Femur (tissue), 1 donor: Measurements from ENCODE around the gene NIN.

Source experiments
- DNase-seq: peaks from one replicate; pipeline ENCODE4 v3.0.0-alpha.2; 2017

NIN gene

GRCh38 chr14:50830932-50831725, at the start of gene NIN:
Gene NIN, minus strand, starts transcription at chr14:50831162. Its CDS starts 9,106 bp downstream, at chr14:50822056.
- DNase-seq: peak; percentile 84

GRCh38 chr14:50875359-50876070, 44.6 kb upstream of the NIN start:
- peak; percentile 29 for DNase-seq

DNA sequence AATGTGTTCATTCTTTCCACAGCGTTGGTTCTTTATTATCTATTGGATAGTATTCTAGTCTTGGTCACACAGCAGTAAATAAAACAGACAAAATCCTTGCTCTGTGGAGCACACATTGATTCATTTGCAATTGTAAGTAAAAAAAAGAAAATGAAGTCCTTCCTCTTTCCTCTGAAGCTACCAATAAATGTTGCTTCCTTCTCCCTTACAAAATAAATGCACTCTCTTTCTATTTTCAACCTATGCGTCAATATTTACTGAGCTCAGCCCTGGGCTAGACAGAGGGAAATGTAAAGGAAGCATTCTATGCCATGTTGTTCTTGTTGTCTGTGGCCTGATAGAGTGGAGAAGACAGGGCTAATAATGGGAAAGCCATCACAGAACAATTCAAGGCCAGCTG, 43.8 kb upstream of the NIN start:
- no peak for DNase-seq

DNA sequence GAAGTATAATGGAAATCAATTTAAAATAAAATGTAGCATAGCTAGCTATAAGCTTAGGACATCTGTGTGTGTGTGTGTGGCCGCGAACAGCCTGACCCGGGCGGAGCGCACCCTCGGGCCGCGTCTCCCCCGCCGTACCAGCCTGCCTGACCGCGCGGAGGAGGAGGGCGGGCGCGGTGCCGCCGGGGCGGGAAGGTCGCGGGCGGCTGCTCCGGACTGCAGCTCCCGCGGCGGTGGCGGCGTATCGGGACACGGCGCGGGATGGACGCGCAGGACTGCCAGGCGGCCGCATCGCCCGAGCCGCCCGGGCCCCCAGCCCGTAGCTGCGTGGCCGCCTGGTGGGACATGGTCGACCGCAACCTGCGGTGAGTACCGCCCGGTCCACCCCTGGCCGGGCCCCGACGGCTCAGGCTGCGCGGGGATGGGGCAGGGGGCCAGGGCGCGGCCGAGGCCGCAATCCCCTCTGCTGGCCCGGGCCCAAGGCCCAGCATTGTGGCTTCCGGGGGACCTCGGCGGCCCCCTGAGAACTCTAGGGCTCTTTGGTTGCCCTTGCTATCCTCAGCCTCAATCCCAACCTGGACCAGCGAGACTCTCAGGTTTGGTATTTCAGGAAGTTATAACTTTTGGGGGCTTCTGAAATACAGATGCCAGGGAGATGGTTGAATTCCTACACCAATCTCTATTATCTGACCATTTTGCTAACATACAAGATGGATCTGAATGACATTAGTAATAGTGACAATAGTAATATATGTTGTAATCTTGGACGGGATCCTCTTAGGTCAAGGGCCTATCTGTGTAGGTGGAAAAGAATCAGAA, 41.2 kb upstream of the NIN start, which contains the start of gene ABHD12B:
Gene ABHD12B, plus strand, starts transcription at position 140 of the 819 bp plus-strand sequence. Its CDS starts 122 bp downstream, at position 262.
- peak; percentile 24 for DNase-seq

GRCh38 chr14:50871228-50871627, 40.3 kb upstream of the NIN start:
- no peak for DNase-seq

- no peak for DNase-seq
Measured at GRCh38 chr14:50865391-50866076, 34.6 kb upstream of the NIN start.

DNA sequence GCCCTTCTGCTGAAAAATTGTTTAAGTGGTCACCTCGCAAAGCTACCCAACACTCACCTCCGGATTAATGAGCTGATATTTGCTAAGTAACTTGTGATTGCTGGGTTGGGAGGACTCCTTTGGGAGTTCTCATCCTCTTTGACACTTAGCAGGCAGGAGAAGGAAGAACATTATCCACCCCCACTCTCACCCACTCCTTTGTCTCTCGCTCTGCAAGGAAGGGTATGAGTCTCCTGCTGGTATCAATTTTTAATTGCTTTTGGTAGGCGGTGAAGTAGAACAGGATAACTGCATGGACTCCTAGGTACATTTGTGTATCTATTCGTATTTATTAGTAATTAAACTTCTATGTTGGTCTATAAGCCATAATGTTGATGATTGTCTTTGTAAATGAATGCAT, 34.0 kb upstream of the NIN start:
- DNase-seq: no peak

DNA sequence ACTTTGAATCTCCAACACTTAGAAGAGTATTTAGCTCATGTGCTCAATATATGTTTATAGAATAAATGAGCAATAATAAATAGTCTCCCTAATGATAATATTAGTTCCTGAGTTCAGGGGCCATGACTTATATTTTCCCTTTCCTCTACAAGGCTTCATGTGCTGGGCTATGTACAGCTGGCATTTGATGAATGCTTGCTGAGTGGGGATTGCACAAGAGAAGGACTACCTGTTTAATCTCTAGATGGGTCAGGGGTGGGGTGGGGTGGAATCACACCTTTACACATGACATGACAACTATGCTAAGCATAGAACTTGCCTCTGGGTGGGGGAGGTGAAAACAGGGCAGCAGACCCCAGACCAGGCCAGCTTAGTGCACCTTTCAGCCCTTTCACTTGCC, 33.3 kb upstream of the NIN start:
- DNase-seq: no peak

DNA sequence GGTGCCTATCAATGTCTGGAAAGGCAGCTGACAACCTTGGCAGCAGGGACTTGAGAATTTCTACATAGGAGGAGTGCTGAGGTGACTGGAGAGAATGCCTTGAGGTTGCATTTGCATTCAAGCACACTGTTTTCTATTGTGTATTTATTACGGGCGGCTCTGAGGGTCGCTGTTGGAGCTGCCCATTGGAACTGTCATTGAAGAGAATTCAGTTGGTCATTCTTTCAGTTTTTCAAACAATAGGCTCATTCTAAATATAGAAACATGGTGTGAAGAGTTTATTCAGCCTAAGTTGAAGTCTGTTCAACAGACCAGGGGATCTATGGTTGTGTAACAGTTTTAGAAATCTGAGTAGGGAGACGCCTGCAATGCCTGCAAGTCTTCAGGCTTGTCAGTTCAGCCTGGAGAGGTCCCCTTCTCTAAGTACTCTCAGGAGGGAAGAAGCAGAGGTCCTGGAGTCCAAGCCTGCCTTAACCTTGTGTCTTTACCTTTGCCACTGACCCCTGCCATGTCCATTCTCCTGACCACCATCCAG, 31.1 kb upstream of the NIN start:
- no peak for DNase-seq

DNA sequence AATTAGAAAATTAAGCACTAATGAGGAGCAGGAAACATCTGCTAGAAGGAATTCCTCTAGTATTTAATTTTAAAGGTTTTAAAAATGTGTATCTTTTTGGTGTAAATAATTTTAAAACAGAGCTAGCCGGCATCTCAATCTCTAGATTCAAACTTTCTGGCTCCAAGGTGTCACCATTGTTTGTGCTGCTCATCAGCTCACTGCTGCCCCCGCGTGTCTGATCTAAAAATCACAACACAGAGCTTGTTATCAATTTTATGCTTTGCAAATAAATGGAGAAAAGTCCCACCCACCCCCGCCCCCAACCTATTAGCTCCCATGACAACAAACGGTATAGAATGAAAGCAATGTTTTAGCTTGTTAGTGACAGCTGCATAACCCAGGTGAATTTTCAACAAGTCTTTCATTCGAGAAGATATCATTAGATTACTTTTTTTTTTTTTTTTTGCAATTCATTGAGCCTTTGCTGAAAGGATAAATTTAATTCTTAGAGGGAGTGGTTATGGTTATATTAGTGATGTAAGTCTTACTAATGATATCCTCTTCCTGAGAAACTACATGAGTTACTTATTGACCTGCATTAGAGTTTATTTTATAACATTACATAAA, 29.6 kb upstream of the NIN start:
- DNase-seq: peak; percentile 91

DNA sequence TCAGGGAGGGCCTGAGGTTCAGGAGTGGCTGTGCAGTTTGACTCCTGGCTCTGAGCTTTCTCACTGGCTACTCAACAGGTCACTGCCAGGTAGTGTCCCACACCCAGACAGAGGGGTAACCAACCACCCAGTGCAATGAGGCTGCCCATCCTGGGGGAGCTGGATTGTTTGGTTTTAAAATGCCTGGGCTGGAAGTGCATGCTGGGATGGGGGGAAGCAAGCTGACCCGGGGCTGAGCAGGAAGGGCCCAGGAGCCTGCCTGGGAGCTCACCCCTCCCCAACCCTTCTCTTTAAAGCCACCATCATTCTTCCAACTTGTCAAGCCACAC, 28.3 kb upstream of the NIN start:
- DNase-seq: no peak

DNA sequence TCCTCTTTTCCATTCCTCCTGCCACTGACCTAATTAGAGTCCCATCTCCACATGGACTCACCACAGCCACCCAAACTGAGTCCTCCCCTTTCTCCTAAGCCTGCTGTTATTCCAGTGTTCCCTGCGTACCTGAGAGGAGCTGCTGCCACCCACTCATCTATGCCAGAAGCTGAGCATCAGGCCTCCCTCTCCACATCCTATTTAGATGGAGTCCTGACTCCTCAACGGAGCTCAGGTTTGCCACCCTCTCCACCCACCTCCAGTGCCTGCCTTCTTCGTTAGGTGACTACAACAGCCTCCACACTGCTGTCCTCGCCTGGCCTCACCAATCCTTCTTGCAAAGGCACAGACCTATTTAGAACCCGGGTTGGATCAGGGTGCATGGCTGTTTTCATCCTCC, 25.7 kb upstream of the NIN start:
- DNase-seq: no peak

GRCh38 chr14:50855558-50855957, 24.6 kb upstream of the NIN start:
- DNase-seq: no peak

DNA sequence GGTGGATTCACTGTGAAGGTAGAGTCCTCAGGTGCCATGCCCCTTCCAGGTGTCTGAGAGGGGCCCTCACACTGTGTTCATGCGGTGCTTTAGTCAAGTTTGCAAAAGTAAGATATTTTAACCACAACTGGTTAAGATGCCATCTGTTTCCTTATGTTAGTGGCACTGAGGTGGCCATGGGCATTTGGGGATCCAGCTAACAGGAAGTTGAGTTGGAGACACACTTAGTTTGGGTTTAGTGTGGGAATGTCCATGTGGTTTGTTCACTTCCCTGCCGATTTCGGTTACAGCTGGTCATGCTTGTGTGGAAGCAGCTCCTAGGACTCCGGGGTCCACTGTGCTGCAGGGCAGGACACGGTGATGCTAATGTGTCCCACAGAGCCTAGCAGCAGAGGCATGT, 23.6 kb upstream of the NIN start:
- no peak for DNase-seq

DNA sequence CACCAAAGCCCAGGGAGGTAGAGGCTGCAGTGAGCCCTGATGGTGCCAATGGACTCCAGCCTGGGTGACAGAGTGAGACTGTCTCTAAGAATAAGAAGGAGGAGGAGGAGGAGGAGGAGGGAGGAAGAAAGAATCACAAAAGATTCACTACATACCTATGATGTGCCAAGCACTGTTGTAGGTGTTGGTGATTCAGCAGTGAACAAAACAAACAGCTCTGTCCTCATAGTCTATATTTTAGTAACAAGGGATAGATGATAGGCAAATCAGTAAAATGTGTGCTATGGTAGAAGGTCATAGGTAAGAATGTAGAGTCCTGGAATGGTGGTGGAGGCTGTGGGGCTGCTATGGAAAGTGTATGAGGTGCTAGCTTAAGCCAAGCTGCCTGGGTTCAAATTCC, 22.9 kb upstream of the NIN start:
- DNase-seq: no peak

DNA sequence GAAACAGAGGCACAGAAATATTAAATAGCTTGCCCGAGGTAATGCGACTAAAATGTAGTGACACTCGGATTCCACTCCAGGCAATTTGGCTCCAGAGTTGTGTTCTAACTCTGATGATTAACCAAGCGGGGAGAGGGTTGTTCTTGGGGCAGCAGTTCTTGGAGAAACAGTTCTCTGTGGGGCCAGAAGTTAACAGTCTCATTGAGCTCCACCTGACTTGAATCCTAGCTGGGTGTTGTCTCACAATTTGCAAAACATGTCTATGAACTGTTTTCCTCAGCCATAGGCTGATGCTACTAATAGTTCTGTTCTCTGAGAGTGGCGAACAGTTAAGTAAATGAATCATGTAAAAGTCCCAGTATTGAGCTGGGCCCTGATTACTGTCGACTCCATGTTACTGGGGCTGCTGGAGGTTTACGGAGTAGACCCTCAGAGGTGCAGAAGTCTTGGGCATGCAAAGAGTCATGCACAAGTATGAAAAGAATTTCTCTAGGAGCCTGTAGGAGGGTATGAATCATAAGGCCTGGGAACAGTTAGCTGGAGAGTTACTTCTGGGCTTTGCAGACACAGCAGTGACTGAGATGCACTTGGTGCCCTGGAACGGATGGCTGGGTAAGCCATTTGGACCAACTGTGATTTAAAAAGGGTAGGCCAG, 15.4 kb upstream of the NIN start:
- DNase-seq: no peak

DNA sequence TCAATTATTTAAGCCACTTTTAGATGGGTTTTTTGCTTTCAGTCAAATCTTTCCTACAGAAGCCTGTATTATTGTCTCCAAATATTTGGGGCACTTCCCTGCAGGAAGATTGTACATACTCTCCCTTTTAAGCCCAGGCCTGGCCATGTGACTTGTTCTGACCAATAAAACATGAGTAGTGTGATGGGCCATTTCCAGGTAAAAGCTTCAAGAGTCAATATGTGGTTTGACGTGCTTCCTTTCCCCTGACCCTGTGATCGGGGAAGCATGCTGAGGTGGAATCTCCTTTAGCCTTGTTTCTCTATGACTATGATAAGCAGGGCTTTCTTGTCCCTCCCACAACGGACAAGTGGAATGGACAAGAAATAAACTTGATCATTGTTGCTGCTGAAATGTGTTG, 14.2 kb upstream of the NIN start:
- DNase-seq: no peak

- DNase-seq: no peak
Measured at GRCh38 chr14:50844391-50844790, 13.4 kb upstream of the NIN start.

DNA sequence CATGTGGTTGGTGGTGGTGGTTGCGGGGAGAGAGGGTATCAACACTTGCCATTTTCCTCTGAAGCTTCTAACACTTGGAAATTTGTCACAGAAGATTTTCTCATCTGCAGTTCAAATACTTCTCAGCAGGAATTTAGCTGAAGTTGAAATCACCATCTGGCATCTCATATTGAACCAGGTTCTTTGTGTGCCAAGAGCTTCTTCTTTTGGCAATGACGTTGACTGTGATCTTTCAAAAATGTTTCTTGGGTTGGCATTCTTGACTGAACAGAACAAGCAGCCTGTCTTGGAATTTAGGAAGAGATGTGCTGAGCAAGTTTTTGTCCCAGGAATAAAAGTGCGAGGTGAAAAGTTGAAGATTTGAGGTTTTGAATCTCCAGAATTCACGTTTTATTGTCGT, 8.7 kb upstream of the NIN start:
- no peak for DNase-seq

DNA sequence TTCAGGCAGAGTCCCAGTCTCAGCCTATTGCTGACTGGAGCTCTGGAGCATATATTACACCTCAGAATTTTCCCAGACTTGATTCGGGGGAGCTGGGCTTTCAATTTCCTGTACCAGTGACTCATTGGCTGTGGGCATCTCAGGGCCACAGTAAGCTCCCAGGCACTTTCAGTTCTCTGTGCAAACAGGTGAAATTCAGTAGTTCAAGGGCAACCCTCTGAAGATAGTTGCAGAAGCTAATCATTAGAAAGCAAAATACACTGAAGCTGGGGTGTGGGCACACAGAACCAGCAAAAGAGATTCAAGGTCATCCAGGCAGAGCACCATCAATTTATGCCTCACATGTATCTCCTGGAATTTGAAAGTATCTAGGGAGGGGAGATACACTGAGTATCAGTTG, 8.1 kb upstream of the NIN start:
- DNase-seq: no peak

DNA sequence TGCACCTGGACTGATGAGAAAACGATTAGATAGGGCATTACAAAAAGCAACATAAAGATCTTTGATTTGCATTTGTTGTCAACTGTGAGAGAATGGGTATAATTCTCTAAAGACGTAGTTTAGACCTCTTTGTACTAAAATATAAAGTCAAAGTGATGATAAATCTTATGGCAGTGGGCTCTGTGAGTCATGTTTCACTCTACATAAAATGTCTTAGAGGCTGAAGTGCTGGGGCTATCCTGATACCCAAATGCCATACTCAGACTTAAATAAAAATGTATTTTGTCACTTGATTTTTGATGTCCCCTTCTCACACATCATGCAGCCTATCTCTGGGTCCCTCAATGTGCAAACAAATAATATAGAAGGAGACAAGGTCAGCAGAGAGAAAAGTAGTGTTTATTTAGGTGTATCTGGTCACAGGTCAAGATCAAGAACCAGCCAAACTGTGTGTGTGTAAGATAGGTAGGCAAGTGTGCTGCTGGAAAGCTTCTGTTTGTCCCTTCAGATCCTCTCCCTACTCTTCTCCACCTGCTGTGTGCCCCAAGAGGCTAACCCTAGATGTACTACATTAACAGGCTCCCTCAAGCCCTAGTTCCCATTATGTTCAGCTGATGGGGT, 7.0 kb upstream of the NIN start:
- DNase-seq: no peak
